ENCODE measurements around the gene PHYKPL.

- TF ChIP-seq, protein P1, sequence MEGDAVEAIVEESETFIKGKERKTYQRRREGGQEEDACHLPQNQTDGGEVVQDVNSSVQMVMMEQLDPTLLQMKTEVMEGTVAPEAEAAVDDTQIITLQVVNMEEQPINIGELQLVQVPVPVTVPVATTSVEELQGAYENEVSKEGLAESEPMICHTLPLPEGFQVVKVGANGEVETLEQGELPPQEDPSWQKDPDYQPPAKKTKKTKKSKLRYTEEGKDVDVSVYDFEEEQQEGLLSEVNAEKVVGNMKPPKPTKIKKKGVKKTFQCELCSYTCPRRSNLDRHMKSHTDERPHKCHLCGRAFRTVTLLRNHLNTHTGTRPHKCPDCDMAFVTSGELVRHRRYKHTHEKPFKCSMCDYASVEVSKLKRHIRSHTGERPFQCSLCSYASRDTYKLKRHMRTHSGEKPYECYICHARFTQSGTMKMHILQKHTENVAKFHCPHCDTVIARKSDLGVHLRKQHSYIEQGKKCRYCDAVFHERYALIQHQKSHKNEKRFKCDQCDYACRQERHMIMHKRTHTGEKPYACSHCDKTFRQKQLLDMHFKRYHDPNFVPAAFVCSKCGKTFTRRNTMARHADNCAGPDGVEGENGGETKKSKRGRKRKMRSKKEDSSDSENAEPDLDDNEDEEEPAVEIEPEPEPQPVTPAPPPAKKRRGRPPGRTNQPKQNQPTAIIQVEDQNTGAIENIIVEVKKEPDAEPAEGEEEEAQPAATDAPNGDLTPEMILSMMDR (IDR thresholded peaks at IDR 0.05) = no peak
- no peak for TF ChIP-seq POLR2A (IDR thresholded peaks at IDR 0.05)
These were observed 8.2 kb downstream of the PHYKPL start for GRCh38 chr5:178224403-178224802.
